ENCODE data around the gene CDH23. TPM values are rescaled to one million over a fixed set of nuclear protein-coding genes. Genes with fewer than 3 reads are reported as not detected.

Gene CDH23
- total RNA-seq, 1 experiment from 2014 or later = not detected

GRCh38 chr10:71692598-71693306 is 296.0 kb downstream of the CDH23 start:
- H4K20me1 ChIP-seq (ENCODE audit: low read length) = no peaks in the 10 kb centered on the region
- ATAC-seq = no peak
- intact Hi-C loops (cut with micrococcal nuclease) = no loop called here
- ChIA-PET CTCF (no interaction called here), POLR2A (ENCODE audit: unreplicated experiment) (no interaction called here)
- BruUV-seq (replicated peaks) = no TSS peak
- no peaks in the 10 kb centered on the region for H3K36me3 ChIP-seq (ENCODE audit: low read depth, low read length)
- no peak for DNase-seq
- H3K9me3 ChIP-seq (ENCODE audit: low read length) = no peaks in the 10 kb centered on the region
- no peak overlapping the region for H3K27ac ChIP-seq (ENCODE audit: low read length)
- no peak overlapping the region for H3K4me3 ChIP-seq (ENCODE audit: low read length)
- H3K9me2 ChIP-seq (replicated peaks; ENCODE audit: low read length) = no peaks in the 10 kb centered on the region
- peaks cover 5% of the 10 kb centered on the region; the same call in 1 of the 2 replicates for H3K4me1 ChIP-seq (ENCODE audit: insufficient read depth, low read length)
- H3F3A ChIP-seq (ENCODE audit: low read length, unreplicated experiment) = no peaks in the 10 kb centered on the region
- no peaks in the 10 kb centered on the region for H3K79me2 ChIP-seq (ENCODE audit: low read length)
- no peak overlapping the region for H3K4me2 ChIP-seq (ENCODE audit: low read length)
- no peak for TF ChIP-seq EZH2 (IDR thresholded peaks at IDR 0.05; ENCODE audit: low read length, unreplicated experiment)
- TF ChIP-seq EZH2phosphoT487 (IDR thresholded peaks at IDR 0.05; ENCODE audit: borderline replicate concordance, low read length) = no peak
- no peak for TF ChIP-seq CTCF (conservative IDR thresholded peaks at IDR 0.05; ENCODE audit: low read depth, low read length)
- H3K9ac ChIP-seq (ENCODE audit: low read length) = no peak overlapping the region
- no peaks in the 10 kb centered on the region for H3K27me3 ChIP-seq (ENCODE audit: low read length)
- H2AFZ ChIP-seq (ENCODE audit: low read length) = no peak overlapping the region

GRCh38 chr10:71693377-71693776 is 296.7 kb downstream of the CDH23 start:
- POLR2A ChIA-PET (ENCODE audit: unreplicated experiment) = no interaction called here
- no peak overlapping the region for H3K9ac ChIP-seq (ENCODE audit: low read length)
- no TSS peak for BruUV-seq (replicated peaks)

GRCh38 chr10:71694039-71694501 is 297.4 kb downstream of the CDH23 start:
- ChIA-PET POLR2A (ENCODE audit: unreplicated experiment) (no interaction called here), CTCF (no interaction called here)
- H3K4me2 ChIP-seq (ENCODE audit: low read length) = no peak overlapping the region
- ATAC-seq = no peak
- H3K9me3 ChIP-seq (ENCODE audit: low read length) = no peaks in the 10 kb centered on the region
- no peak overlapping the region for H2AFZ ChIP-seq (ENCODE audit: low read length)
- no TSS peak for BruUV-seq (replicated peaks)
- no peak overlapping the region for H3K27ac ChIP-seq (ENCODE audit: low read length)
- no peaks in the 10 kb centered on the region for H3K27me3 ChIP-seq (ENCODE audit: low read length)
- TF ChIP-seq EZH2phosphoT487 (IDR thresholded peaks at IDR 0.05; ENCODE audit: borderline replicate concordance, low read length) = no peak
- TF ChIP-seq CTCF (conservative IDR thresholded peaks at IDR 0.05; ENCODE audit: low read depth, low read length) = no peak
- TF ChIP-seq EZH2 (IDR thresholded peaks at IDR 0.05; ENCODE audit: low read length, unreplicated experiment) = no peak
- H3K36me3 ChIP-seq (ENCODE audit: low read depth, low read length) = no peaks in the 10 kb centered on the region
- no peak for DNase-seq
- no peaks in the 10 kb centered on the region for H4K20me1 ChIP-seq (ENCODE audit: low read length)
- no peak overlapping the region for H3K4me3 ChIP-seq (ENCODE audit: low read length)
- no peak overlapping the region for H3K9ac ChIP-seq (ENCODE audit: low read length)
- intact Hi-C loops (cut with micrococcal nuclease) = no loop called here
- peaks cover 12% of the 10 kb centered on the region; the same call in 1 of the 2 replicates for H3K4me1 ChIP-seq (ENCODE audit: insufficient read depth, low read length)
- no peaks in the 10 kb centered on the region for H3K9me2 ChIP-seq (replicated peaks; ENCODE audit: low read length)
- no peaks in the 10 kb centered on the region for H3F3A ChIP-seq (ENCODE audit: low read length, unreplicated experiment)
- H3K79me2 ChIP-seq (ENCODE audit: low read length) = no peaks in the 10 kb centered on the region

More at GRCh38 chr10:71693377-71693776, 296.7 kb downstream of the CDH23 start:
- Histone ChIP-seq H3K79me2 (ENCODE audit: low read length) (no peaks in the 10 kb centered on the region), H3K27me3 (ENCODE audit: low read length) (no peaks in the 10 kb centered on the region), H3K4me3 (ENCODE audit: low read length) (no peak overlapping the region), H2AFZ (ENCODE audit: low read length) (no peak overlapping the region), H3K9me3 (ENCODE audit: low read length) (no peaks in the 10 kb centered on the region), H3F3A (ENCODE audit: low read length, unreplicated experiment) (no peaks in the 10 kb centered on the region), H3K4me2 (ENCODE audit: low read length) (no peak overlapping the region), H3K27ac (ENCODE audit: low read length) (no peak overlapping the region), H3K4me1 (ENCODE audit: insufficient read depth, low read length) (peaks cover 9% of the 10 kb centered on the region; the same call in 1 of the 2 replicates), H3K9me2 (replicated peaks; ENCODE audit: low read length) (no peaks in the 10 kb centered on the region), H3K36me3 (ENCODE audit: low read depth, low read length) (no peaks in the 10 kb centered on the region), H4K20me1 (ENCODE audit: low read length) (no peaks in the 10 kb centered on the region)
- intact Hi-C loops (cut with micrococcal nuclease) = no loop called here
- TF ChIP-seq EZH2 (IDR thresholded peaks at IDR 0.05; ENCODE audit: low read length, unreplicated experiment) = no peak
- ATAC-seq (peak; percentile 64), DNase-seq (peak; percentile 20)
- CTCF ChIA-PET = no interaction called here
